GM18511 (cell line): ENCODE results near the gene THADA.

Source experiments
- ATAC-seq: cut with Tn5 transposase; IDR thresholded peaks from one replicate; pipeline ENCODE4 v1.9.1; 2021; ENCODE audit warnings: mild to moderate bottlenecking, moderate library complexity; ENCODE audit not compliant: unreplicated experiment

Gene THADA

DNA sequence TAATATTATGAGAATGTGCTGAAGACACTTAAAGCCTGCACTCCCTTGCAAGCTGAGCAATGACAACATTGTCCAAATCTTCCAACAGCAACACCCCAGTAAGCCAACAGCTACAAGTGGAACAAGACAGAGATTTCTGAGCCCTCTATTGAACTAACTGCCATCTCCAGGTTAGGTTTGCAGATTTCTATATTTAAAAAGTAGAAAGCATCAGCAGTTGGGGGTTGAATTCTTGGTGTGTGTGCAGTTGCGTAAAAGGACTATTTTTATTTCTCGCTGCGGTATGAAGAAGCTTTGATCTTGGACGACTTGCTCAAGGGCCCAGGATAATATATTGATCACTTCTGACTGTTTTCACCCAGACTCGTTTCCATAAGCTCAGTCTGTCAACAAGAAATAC, 263.2 kb downstream of the THADA start:
- no peak for ATAC-seq

DNA sequence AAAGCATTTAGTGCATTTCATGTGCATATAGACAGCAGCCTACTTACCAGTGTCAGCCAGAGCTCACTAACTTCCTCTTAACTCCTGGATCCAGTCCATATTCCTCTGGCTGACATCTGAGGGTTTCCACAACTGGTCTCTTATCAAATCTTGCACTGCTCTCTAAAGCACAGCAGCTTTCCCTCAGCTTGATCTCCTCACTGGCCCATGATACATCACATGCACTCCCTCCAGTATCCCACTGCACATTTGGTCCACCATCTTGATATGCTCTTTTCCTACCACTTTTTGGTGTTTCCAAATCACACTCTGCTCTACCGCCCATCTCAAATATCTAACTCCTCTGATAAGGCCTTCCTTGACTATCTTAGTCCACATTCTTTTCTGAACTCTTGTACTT, 264.4 kb downstream of the THADA start:
- ATAC-seq: no peak

DNA sequence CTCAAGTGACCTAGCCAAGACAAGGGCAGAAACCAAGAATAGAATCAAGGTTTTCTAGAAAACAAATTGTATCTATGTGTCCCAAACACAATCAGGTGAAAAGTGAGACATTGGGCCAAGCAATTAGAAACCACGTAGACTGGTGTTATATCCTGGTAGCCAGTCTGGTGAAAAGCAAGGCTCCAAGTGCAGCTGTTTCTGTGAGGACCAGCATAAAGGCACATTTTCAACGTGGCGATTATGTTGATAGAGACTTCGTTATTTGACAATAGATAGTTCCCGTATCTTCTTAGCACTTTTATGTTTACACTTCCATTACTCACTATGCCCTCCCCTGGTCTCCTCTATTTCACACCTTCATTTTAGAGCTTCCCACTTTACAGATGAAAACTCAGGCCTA, 266.2 kb downstream of the THADA start:
- no peak for ATAC-seq

DNA sequence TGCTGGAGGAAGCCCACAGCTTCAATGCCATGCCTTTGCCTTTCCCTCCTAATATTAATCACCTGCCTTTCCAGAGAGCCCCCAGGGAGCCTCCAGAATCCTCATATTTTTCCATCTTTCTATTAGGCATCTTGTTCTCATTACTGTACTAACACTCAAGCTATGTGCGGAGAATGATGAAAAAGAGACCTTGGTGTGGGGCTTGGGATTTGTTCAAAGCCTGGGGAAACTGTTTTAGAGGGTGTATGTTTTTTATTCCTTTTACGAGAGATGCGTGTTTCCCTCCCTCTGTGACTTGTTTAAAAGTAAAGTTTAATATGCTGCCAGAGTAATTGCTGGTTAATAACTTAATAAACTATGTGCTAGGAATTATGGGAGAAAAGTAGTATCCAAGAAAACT, 267.0 kb downstream of the THADA start:
- ATAC-seq: no peak

DNA sequence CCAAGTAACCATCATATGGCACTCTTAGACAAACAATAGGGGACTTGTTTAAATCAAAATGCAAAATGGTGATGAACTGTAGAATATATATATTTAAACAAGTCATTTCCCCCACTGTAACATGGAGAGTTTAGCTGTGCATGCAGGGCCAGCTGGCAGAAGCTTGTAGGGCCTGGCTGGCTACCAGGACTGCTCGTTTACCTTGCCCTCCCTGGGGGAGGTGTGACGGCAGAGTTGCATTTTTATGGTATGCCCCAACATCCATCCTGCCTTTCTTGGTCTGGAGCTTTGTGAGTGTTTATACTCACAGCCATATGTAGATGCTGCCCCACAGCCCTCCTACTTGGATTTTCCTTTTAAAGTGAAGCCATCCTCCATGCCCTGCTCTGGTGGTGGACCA, 267.7 kb downstream of the THADA start:
- ATAC-seq: no peak

DNA sequence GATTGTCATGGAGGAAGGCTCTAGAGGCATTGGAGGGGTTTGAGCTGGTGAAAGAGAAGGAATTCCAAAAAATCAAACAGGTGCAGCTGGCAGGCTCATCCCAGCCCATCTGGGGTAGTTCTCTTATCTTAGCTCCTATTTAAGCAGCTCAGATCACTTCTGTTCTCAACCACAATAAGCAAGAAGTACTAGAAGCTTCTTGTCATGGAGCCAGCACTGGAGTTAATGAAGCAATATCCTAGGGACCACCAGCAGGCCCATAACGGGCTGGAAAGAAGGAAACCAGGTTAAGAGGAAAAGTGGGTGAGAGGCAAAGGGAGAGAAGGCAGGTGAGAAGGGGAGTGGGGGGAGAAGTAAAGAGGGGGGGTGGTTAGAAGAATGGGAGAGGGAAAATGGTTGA, 268.7 kb downstream of the THADA start:
- no peak for ATAC-seq

DNA sequence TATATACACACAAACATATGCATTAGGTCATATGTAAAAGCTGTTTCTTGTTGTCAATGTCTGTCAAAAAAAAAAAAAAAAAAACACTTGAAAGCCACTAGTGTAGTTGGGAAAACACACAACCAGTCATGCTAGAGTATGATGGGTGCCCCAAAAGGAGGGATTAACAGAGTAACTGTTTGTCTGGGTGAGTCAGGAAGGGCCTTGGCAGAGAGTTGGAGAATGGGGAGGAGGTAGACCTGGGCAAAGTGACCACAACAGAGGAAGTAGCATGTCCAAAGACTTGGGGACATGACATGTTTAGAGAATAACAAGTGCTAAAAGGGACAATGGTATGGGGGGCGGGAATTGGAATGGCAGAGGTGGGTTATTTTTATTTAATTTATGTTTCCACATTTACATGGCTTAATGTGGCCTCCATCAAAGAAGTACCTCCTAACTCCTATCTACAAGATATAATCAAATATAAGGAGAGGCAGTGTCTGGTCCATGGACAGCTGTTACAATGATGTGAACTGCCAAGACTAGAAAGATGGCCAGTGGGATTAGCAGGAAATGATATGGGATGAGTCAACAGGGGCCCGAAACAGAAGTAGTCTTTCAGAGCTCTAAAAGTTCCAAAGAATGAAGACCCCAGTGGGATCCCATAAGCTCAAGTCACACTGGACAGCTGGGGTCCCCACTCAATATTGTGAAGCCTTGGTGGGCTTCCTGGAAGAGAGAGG, 269.6 kb downstream of the THADA start:
- ATAC-seq: no peak

DNA sequence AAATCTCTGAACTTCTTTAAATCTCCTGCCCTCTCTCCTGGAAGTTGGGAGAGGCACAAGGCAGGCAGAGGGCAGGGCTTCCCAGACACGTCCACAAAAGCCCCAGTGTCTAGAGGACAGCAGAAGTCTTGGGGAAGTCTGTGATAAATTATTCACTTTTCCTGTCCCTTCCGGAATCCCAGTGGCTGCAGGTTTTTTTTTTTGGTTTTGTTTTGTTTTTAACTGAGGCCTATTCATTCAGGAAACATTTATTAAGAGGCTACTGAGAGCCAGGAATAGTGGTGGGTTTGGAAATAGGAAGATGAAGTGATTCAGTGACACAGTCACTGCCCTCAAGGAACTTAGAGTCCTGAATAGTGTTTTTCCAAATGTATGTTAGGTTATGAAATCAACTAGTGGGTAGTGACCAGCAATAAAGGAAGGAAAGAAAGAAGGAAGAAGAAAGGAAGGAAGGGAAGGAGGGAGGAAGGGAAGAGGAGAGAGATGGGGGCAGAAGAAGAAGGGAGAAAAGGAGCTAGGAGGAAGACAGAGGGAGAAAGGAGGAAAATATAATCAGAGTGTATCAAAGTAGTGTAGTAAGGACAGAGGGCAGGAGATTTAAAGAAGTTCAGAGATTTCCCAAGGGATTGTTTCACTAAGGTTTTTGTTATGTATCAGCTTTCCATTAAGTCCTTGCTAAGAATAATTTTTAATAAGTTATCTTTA, 270.6 kb downstream of the THADA start:
- ATAC-seq: no peak

DNA sequence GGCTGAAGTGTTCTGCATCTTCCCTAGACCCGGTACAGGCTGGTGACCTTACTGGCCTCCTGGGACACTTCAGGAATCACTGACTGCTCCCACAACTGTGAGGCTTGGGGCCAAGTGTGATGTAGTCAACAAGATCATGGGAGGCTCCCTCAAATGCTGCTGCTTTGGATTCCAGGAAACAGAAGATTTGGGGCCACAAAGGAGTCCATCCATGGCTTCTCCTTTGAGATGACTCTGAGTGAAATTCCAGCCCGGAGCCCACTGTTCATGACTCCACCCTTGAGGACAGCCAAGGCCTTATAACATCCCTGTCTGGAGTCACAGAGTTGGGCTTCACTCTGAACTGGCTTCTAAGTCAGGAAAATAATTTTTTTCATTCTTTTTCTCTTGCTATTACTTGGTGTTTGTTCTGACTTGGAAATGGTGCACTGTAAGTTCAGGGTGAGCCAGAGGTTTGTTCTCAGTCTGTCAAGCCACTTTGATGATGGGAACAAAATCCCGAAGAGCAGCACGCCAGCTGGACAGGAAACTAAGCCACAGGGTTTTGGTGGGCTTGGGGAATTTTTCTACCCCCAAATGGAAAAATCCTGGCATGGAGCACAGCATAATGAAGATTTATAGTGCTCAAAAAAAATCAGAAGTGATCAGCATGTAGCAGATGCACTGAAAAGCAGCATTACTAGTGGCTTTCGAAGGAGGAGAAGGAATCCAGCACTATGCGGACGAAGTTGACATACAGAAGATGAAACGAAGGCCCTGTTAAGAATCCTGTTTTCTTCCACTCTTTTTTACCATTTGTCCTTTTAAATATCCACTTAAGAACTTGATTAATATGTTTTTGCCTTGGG, 271.4 kb downstream of the THADA start:
- no peak for ATAC-seq

DNA sequence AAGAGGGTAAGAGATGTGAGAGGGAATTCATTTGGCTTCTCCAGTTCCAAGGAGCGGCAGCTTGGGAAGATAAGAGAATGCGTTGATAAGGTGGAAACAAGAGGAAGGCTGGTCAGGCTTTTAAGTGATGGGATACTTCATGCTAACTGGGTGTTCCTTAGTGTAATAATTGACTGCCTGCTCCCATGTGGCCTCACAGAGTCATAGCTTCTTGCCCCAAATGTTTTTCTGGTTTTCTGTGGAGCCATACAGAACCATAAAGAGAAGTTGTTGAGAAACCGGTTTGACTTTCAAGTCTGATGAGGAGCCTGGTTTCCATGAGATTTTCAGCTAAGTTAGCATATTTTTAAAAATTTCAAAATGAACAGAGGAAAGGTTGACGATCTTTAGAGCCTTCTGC, 272.0 kb downstream of the THADA start:
- no peak for ATAC-seq

DNA sequence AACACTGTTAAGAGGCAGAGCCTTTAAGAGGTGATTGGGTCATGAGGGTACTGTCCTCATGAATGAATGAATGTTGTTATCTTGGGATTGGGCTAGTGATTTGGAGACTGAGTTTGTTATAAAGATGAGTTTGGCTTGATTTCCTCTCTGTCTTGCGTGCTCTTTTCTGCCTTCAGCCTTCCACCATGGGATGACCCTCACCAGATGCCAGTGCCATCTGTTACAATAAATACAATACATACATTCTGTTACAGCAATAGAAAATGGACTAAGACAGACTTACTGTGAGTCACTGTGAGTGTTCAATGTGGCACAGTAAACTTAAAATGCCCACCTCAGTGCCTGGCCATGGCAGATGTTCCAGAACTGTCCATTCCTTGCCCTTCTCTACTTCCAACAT, 274.4 kb downstream of the THADA start:
- ATAC-seq: no peak

DNA sequence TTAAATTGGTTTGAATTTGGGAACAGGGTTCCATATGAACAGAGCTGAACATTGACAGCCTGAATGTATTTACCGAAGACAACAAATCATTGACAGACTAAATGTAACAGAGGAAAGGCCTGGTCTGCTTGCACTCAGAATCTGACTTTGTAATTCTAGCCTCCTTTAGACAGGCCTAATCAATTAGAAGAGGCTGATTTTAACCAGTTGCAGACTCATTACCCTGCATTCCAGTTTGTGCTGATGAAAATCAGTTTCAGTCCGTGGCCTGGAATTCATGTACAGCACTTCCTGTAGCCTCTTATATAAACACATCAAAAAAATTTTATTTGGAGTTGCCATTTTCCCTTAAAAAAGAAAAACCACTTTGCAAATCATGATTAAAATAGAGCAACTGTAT, 276.3 kb downstream of the THADA start:
- no peak for ATAC-seq

DNA sequence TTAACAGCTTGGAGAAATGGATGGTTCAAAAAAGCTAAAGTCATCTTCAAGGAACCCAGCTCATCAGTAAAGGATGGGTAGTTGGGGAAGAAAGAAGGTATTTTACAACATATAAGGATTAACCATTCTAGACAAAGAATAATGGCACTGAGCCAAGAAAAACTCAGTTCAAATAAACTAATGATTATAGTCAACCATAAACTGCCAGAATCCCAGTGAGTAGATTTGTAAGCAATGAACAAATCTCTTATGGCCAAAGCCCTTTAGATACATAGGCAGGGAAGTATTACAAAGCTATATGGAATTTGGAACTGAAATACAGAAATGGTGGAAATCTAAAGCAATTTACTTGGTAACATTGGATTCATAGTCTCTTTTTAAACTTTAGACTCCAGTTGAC, 277.0 kb downstream of the THADA start:
- ATAC-seq: no peak

DNA sequence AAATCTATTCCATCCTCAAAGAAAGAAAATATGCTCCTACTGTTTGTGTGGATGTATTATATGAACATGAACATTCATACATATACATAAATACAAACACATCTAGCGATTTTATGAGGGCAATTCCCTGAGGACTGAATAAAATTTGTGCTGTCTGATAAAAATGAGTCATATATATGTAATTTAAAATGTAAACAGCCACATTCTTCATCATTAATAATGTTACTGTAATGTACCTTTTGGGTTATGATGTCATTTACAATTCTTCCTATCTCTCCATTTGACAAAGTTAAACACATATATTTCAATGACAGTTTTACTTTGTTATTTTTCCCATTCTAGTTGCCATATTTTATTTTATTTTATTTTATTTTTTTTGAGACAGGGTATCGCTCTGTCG, 278.2 kb downstream of the THADA start:
- no peak for ATAC-seq

DNA sequence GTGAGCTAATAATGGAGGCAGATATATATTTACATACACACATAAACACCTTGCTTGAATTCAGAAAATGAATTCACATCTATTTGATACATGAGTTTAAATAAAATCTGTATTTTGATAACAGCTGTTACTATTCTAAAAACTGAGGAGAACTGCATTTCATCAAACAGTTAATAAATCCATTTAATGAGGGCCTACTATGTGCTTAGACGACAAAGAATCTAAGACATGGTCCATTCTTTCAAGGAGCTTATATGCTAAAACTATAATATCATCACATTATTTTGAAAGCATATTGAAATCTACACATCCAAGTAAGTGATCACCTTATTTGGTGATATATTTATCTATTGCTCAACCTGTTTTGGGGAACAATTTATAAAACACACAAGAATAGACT, 278.6 kb downstream of the THADA start:
- ATAC-seq: no peak

DNA sequence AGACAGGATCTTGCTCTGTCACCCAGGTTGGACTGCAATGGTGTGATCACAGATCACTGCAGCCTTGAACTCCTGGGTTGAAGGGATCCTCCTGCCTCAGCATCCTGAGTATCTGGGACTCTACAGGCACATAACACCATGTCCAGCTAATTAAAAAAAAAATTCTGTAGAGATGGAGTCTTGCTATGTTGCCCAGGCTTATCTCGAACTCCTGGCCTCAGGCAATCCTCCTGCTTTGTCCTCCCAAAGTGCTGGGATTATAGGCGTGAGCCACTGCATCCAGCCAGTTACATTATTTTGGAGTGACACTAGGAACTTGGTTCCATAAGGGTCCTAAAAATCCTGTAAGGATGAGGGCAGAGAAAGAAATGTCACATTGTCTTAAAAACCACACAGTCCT, 280.4 kb downstream of the THADA start:
- no peak for ATAC-seq

DNA sequence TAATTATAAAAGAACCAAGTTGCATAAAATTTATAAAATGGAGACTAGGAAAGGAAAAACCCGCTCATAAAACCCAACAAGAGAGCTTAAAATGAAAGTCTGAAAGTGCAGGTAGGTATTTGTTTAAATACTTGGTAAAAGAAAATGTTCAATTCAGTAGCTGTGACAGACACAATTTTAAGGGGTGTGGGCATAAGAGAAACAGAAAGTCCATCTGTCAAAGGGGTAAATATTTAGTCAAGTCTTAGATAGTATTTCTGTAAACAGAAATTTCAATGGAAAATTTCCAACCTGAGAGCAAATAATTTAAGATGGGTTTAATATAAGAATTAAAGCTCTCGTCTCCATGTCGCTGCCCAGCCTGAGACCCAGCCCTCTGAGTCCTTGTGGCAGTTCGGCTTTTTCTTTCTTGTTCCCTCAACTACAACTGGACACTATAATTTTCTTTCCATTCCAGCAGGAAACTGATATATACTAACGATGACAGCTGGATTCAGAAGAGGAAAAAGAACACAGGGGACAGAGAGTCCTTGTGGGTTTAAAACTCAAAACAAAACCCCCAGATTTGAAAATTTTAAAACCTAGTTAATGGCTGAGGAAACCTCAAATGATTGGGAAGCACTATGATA, 281.4 kb downstream of the THADA start:
- no peak for ATAC-seq

DNA sequence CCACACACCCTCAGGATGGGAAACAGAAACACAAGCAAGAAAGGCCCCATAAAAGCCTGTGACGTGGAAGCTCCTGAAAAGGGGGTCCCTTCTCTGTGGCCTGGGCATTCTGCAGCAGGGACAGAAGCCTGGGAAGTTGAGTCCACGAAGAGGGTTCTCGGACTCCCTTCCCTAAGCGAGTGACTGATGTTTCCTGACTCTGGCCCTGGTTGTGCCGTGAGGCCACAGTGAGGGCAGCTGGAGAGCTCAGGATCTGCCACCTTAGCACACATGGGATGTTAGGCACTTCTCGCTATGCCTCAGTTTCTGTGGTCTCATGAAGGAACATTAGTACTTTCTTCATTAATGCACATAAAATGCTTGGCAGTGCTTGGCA, 282.2 kb downstream of the THADA start:
- no peak for ATAC-seq

DNA sequence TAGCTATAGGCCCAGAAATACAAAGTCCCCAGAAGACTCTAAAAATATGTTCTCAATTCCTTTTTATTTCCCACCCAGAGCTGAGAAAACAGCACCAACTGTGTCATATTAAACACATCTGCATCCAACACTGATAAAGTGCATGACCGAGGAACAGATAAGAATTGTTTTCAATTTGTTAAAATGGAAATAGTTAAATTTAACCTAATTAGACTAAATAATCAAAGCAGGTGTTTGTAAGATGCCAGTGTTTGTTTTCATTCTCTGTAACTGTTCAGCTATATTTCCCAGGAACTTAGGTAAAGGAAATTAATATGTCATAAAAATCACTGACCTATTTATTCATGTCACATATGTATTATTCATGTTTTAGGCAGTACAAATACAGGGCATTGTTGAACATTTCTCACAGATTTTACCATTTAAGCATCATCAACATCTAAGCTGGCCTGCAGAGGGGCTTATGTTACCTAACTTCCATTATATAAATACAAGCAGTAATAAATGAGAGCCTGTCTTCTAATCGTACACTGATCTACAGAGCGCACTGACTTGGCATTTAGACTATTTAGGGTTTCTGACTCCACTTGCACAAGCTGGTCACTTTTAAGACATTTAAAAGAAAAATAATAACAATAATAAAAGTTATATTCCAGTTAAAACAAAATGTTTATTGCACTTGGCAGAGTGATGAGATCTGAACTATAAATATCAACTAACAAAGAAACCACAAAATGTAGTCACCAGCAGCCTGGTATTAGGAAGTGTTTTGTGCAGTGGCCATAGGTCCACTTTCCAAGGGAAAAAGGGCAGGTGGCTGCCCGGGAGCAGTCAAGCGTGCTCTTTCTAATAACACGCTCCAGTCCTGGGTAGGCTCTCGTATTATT, 282.8 kb downstream of the THADA start:
- no peak for ATAC-seq

DNA sequence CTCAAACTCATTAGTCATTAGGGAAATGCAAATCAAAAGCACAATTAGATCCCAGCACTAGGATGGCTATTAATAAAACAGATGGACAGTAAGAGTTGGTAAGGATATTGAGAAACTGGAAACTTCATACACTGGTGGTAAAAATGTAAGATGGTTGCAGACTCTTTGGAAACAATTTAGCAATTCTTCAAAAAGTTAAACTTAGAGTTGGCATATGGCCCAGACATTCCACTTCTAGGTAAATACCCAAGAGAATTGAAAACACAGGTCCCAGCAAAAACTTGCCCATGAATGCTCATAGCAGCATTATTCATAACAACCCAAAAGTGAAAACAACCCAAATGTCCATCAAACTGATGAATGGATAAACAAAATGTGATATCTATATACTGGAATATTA, 284.6 kb downstream of the THADA start:
- ATAC-seq: no peak

DNA sequence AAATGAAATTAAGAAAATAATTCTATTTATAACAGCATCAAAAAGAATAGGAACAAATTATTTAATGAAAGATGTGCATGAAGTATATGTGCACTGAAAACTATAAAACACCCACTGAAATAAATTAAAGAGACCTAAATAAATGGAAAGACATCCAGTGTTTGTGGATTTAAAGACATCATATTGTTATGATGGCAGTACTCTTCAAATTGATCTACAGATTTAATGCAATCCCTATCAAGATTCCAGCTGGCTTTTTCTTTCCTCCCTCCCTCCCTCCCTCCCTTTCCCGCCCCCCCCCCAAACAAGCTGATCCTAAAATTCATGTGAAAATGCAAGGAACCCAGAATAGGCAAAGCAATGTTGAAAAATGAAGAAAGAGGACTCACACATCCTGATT, 285.9 kb downstream of the THADA start:
- no peak for ATAC-seq
